K562 (cell line): ENCODE measurements around the gene LTBP4.

Source experiments
- CBX1 ChIP-seq: sonication (generic); IDR thresholded peaks from 2 replicates; pipeline ENCODE4 v1.6.1; 2016; ENCODE audit warnings: antibody characterized with exemption, low read depth, mild to moderate bottlenecking
- EP300 ChIP-seq: IDR thresholded peaks from 2 replicates; pipeline ENCODE4 v1.6.1; 2012; ENCODE audit warnings: low read length, improper control_type of control experiment
- MEIS2 ChIP-seq: fragments of 450-650 bp; IDR thresholded peaks from 2 replicates; pipeline ENCODE4 v1.6.1; 2014; ENCODE audit warnings: mild to moderate bottlenecking; ENCODE audit not compliant: partially characterized antibody
- SIN3B ChIP-seq: fragments of 450-650 bp; IDR thresholded peaks from 2 replicates; pipeline ENCODE4 v1.6.1; 2017; ENCODE audit warnings: low read depth, mild to moderate bottlenecking, moderate library complexity
- TAF1 ChIP-seq: IDR thresholded peaks from 2 replicates; pipeline ENCODE4 v1.6.1; 2011; ENCODE audit warnings: mild to moderate bottlenecking, low read length, moderate library complexity; ENCODE audit not compliant: insufficient read depth, control insufficient read depth, severe bottlenecking; ENCODE audit errors: extremely low read depth
- ZNF644 ChIP-seq: fragments of 200-800 bp; sonication (Bioruptor generic); IDR thresholded peaks from 2 replicates; pipeline ENCODE4 v1.6.1; 2016; ENCODE audit warnings: low read depth, missing genetic modification characterization, missing compliant biosample characterization
- TF ChIP-seq, protein P1 (sequence below), 2 experiments: fragments of 450-650 bp; conservative IDR thresholded peaks; 2 replicates each; pipeline ENCODE4 v1.6.1; 2017; ENCODE audit warnings: mild to moderate bottlenecking in 2 of 2, moderate library complexity in 2 of 2

DNA sequence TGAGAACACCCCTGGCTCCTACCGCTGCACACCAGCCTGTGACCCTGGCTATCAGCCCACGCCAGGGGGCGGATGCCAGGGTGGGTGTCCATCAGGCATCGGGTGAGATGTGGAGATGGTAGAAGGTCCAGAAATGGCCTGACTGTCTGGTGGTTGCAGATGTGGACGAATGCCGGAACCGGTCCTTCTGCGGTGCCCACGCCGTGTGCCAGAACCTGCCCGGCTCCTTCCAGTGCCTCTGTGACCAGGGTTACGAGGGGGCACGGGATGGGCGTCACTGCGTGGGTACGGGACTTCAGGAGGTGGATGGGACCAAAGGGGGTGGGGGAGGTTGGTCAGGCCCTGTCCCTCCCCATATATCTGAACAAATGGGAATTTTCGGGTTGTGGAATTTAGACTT, 15.8 kb downstream of the LTBP4 start:
- no peak for TF ChIP-seq TAF1
- TF ChIP-seq ZNF644, result no peak
- TF ChIP-seq, protein P1, sequence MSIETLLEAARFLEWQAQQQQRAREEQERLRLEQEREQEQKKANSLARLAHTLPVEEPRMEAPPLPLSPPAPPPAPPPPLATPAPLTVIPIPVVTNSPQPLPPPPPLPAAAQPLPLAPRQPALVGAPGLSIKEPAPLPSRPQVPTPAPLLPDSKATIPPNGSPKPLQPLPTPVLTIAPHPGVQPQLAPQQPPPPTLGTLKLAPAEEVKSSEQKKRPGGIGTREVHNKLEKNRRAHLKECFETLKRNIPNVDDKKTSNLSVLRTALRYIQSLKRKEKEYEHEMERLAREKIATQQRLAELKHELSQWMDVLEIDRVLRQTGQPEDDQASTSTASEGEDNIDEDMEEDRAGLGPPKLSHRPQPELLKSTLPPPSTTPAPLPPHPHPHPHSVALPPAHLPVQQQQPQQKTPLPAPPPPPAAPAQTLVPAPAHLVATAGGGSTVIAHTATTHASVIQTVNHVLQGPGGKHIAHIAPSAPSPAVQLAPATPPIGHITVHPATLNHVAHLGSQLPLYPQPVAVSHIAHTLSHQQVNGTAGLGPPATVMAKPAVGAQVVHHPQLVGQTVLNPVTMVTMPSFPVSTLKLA (conservative IDR thresholded peaks at IDR 0.05), result no peak
- TF ChIP-seq CBX1, result no peak
- no peak for TF ChIP-seq SIN3B
- TF ChIP-seq EP300, result no peak
- TF ChIP-seq MEIS2, result no peak
